A549 (cell line): ENCODE results near the gene U2AF1L4. TPM values are rescaled to one million over a fixed set of nuclear protein-coding genes. Genes with fewer than 3 reads are reported as not detected.

Source experiments
- ATAC-seq, 2 experiments: fragments of 200-7000 bp in 1 of 2; fragments of >200 bp in 1 of 2; cut with Nextera tagmentation in 1 of 2; cut with Tn5 transposase in 1 of 2; 3 replicates each; pipeline versions ENCODE4 v1.8.0 to v1.9.1; 2018 to 2020; ENCODE audit warnings: mild to moderate bottlenecking in 1 of 2, moderate library complexity in 1 of 2
- CTCF ChIA-PET: fragments of 300-600 bp; sonication (Branson Sonifier 250); formaldehyde crosslinking; extraction: SDS; loops from one replicate; lab custom pipeline; 2021; ENCODE audit warnings: antibody characterized with exemption, inconsistent platforms; lab: Yijun Ruan, JAX
- POLR2A ChIA-PET: fragments of 350-600 bp; formaldehyde crosslinking; extraction: SDS; loops from one replicate; lab custom pipeline; 2021; ENCODE audit warnings: antibody characterized with exemption, inconsistent platforms; lab: Yijun Ruan, JAX
- DNase-seq, 2 experiments: peaks; one replicate each; pipeline versions ENCODE4 v3.0.0 to v3.0.0-alpha.2; 2011 to 2016; ENCODE audit warnings: low read depth in 1 of 2, low spot score in 1 of 2
- FAIRE-seq: peaks from 2 replicates; lab custom pipeline; 2011; peaks lifted over from hg19 to GRCh38; lab: Jason Lieb, UNC
- H3K27ac ChIP-seq, 2 experiments: fragments of >200 bp; sonication (Bioruptor Twin); formaldehyde crosslinking; 3 replicates each; pipeline ENCODE4 v1.5.1; 2016 to 2017
- H3K4me1 ChIP-seq: fragments of >200 bp; sonication (Bioruptor Twin); formaldehyde crosslinking; 3 replicates; pipeline ENCODE4 v1.6.1; 2016
- H3K4me2 ChIP-seq: fragments of >200 bp; sonication (Bioruptor Twin); formaldehyde crosslinking; 3 replicates; pipeline ENCODE4 v1.6.1; 2016
- H3K4me3 ChIP-seq: fragments of >200 bp; sonication (Bioruptor Twin); formaldehyde crosslinking; 3 replicates; pipeline ENCODE4 v1.5.1; 2016
- H3K9me3 ChIP-seq: fragments of >200 bp; sonication (Bioruptor Twin); formaldehyde crosslinking; 3 replicates; pipeline ENCODE4 v1.6.1; 2016
- CBX2 ChIP-seq: fragments of 200-600 bp; sonication (generic); IDR thresholded peaks from 2 replicates; pipeline ENCODE4 v1.6.1; 2016; ENCODE audit warnings: low read depth, mild to moderate bottlenecking, borderline replicate concordance
- CHD2 ChIP-seq: fragments of 150-350 bp; IDR thresholded peaks from 2 replicates; pipeline ENCODE4 v1.6.1; 2014; ENCODE audit warnings: low read length; ENCODE audit not compliant: partially characterized antibody
- EP300 ChIP-seq, 2 experiments: fragments of >200 bp; sonication (Bioruptor Twin); formaldehyde crosslinking; IDR thresholded peaks; 2 replicates in 1 of 2; 3 replicates in 1 of 2; pipeline ENCODE4 v1.6.1; 2016 to 2017
- FOXS1 ChIP-seq: fragments of 250-450 bp; sonication (Bioruptor Pico); IDR thresholded peaks from 2 replicates; pipeline ENCODE4 v1.5.0; 2020; ENCODE audit warnings: mild to moderate bottlenecking, moderate library complexity
- HEYL ChIP-seq: fragments of 250-450 bp; sonication (Bioruptor Pico); IDR thresholded peaks from 2 replicates; pipeline ENCODE4 v1.8.0; 2021; ENCODE audit warnings: mild to moderate bottlenecking, moderate library complexity
- HOXB13 ChIP-seq: fragments of 250-450 bp; sonication (Bioruptor Pico); IDR thresholded peaks from 2 replicates; pipeline ENCODE4 v1.5.0; 2020; ENCODE audit warnings: low read depth, mild to moderate bottlenecking, moderate library complexity
- JUNB ChIP-seq: fragments of >200 bp; sonication (Bioruptor Twin); formaldehyde crosslinking; IDR thresholded peaks from 2 replicates; pipeline ENCODE4 v1.6.1; 2016
- KDM1A ChIP-seq: fragments of 200-600 bp; sonication (generic); IDR thresholded peaks from 2 replicates; pipeline ENCODE4 v1.6.1; 2016; ENCODE audit warnings: low read depth, mild to moderate bottlenecking
- KDM5A ChIP-seq: fragments of 200-600 bp; sonication (generic); IDR thresholded peaks from 2 replicates; pipeline ENCODE4 v1.6.1; 2016; ENCODE audit warnings: antibody characterized with exemption, mild to moderate bottlenecking
- MAZ ChIP-seq: fragments of 150-350 bp; IDR thresholded peaks from 2 replicates; pipeline ENCODE4 v1.6.1; 2014; ENCODE audit warnings: antibody characterized with exemption, low read depth, low read length, borderline replicate concordance
- PHF8 ChIP-seq: fragments of 200-600 bp; sonication (generic); IDR thresholded peaks from 2 replicates; pipeline ENCODE4 v1.6.1; 2016; ENCODE audit warnings: low read depth, mild to moderate bottlenecking, antibody characterized with exemption, moderate library complexity, borderline replicate concordance
- POLR2AphosphoS2 ChIP-seq: conservative IDR thresholded peaks from 2 replicates; pipeline ENCODE4 v1.6.1; 2012; ENCODE audit warnings: low read length, improper control_type of control experiment, inconsistent platforms
- RCOR1 ChIP-seq: fragments of 150-350 bp; IDR thresholded peaks from 2 replicates; pipeline ENCODE4 v1.6.1; 2014; ENCODE audit warnings: antibody characterized with exemption, low read length, low read depth
- RNF2 ChIP-seq: fragments of 200-600 bp; sonication (generic); IDR thresholded peaks from 2 replicates; pipeline ENCODE4 v1.6.1; 2016; ENCODE audit warnings: low read depth, mild to moderate bottlenecking, antibody characterized with exemption, moderate library complexity, borderline replicate concordance
- SMC3 ChIP-seq: fragments of >200 bp; sonication (Bioruptor Twin); formaldehyde crosslinking; IDR thresholded peaks from 3 replicates; pipeline ENCODE4 v1.6.1; 2018; ENCODE audit warnings: inconsistent platforms
- ZFP36 ChIP-seq: fragments of 450-650 bp; IDR thresholded peaks from 2 replicates; pipeline ENCODE4 v1.6.1; 2014; ENCODE audit warnings: borderline replicate concordance; ENCODE audit not compliant: partially characterized antibody
- ZNF302 ChIP-seq: fragments of 250-450 bp; sonication (Bioruptor Pico); IDR thresholded peaks from 2 replicates; pipeline ENCODE4 v1.9.0; 2021; ENCODE audit warnings: inconsistent platforms, mild to moderate bottlenecking, moderate library complexity
- WGBS: methylation state at CpG from one replicate; pipeline ENCODE4 v1.1.6; 2017; ENCODE audit errors: missing lambda C conversion rate; 5-methylcytosine and 5-hydroxymethylcytosine counted together
- polyA plus RNA-seq, 4 experiments: library from polyadenylated mRNA; depleted of rRNA in 3 of 4; stranded (reverse); fragments of >200 nt; fragmentation: RNase III in 1 of 4; extraction: RNeasy Plus Mini Kit Qiagen cat#74134 plus additional on column Dnase treatment in 1 of 4; gene quantifications; 2 replicates in 3 of 4; 3 replicates in 1 of 4; pipeline ENCODE4 v1.2.3, GENCODE V29; 2011 to 2017
- TF ChIP-seq, protein P1 (sequence below): IDR thresholded peaks from 2 replicates; pipeline ENCODE4 v1.6.1; 2012; ENCODE audit warnings: low read depth, borderline replicate concordance
- TF ChIP-seq, protein P2 (sequence below): fragments of >200 bp; sonication (Bioruptor Twin); formaldehyde crosslinking; IDR thresholded peaks from 2 replicates; pipeline ENCODE4 v1.6.1; 2016
- TF ChIP-seq, protein P3 (sequence below): fragments of >200 bp; sonication (Bioruptor Twin); formaldehyde crosslinking; IDR thresholded peaks from 3 replicates; pipeline ENCODE4 v1.5.1; 2016
- TF ChIP-seq, protein P4 (sequence below): IDR thresholded peaks from 2 replicates; pipeline ENCODE4 v1.6.1; 2012
- TF ChIP-seq, protein P5 (sequence below): fragments of 150-350 bp; IDR thresholded peaks from 2 replicates; pipeline ENCODE4 v1.6.1; 2014; ENCODE audit warnings: low read depth, mild to moderate bottlenecking, low read length

U2AF1L4 gene
- polyA plus RNA-seq, 2 of the 4 experiments (the other 2 are of a cell fraction) = 41.1 to 42.8 TPM

DNA sequence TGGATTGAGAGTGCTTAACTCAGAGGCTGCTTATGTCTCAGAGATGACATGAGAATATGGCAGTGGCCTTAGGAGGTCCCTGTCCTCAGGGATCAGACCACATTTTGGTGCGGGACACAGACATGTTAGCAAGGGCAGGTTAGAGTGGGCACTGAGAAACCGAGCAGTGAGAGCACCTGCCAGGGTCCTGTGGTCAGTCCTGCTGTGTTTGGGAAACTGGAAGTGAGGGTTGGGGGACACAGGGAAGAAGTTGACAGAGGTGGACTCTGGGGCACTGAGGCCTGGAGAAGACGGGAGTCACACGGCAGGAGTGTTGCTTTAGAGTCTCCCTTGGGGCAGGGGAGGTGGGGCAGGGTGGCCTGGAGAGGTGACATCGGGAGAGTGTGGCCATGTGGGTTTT lies 10.3 kb downstream of the U2AF1L4 start:
- ATAC-seq (no peak), FAIRE-seq (peak; percentile 65), DNase-seq (no peak)
- 97% methylated on average over 5 of the region's 5 CpGs for WGBS
- H3K4me2 ChIP-seq = no peak overlapping the region
- H3K9me3 ChIP-seq = no peaks in the 10 kb centered on the region
- peaks cover 4% of the 10 kb centered on the region for H3K4me1 ChIP-seq
- CTCF ChIA-PET = interaction anchor here (0.8 to 2.4 kb wide), 6 partner anchors 9 to 196 kb away, joined by 3 to 11 read pairs (median 4); no protein-coding TSS in a partner anchor
- POLR2A ChIA-PET = interaction anchor here (1.6 kb wide), 1 partner anchor 9 kb away, joined by 4 read pairs; no protein-coding TSS in a partner anchor
- H3K27ac ChIP-seq = no peak overlapping the region
- no peak overlapping the region for H3K4me3 ChIP-seq
- TF ChIP-seq SMC3 (no peak), HEYL (CRISPR knock-in tag) (no peak), ZFP36 (no peak), KDM1A (no peak), MAZ (no peak), JUNB (no peak), KDM5A (no peak), ZNF302 (no peak), EP300 (IDR thresholded peaks at IDR 0.05) (no peak), RNF2 (no peak), CHD2 (no peak), HOXB13 (no peak), POLR2AphosphoS2 (no peak), FOXS1 (CRISPR knock-in tag) (no peak), RCOR1 (no peak), CBX2 (no peak)
- TF ChIP-seq, protein P1, sequence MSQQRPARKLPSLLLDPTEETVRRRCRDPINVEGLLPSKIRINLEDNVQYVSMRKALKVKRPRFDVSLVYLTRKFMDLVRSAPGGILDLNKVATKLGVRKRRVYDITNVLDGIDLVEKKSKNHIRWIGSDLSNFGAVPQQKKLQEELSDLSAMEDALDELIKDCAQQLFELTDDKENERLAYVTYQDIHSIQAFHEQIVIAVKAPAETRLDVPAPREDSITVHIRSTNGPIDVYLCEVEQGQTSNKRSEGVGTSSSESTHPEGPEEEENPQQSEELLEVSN = no peak
- TF ChIP-seq, protein P2, sequence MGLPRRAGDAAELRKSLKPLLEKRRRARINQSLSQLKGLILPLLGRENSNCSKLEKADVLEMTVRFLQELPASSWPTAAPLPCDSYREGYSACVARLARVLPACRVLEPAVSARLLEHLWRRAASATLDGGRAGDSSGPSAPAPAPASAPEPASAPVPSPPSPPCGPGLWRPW = no peak
- TF ChIP-seq, protein P3, sequence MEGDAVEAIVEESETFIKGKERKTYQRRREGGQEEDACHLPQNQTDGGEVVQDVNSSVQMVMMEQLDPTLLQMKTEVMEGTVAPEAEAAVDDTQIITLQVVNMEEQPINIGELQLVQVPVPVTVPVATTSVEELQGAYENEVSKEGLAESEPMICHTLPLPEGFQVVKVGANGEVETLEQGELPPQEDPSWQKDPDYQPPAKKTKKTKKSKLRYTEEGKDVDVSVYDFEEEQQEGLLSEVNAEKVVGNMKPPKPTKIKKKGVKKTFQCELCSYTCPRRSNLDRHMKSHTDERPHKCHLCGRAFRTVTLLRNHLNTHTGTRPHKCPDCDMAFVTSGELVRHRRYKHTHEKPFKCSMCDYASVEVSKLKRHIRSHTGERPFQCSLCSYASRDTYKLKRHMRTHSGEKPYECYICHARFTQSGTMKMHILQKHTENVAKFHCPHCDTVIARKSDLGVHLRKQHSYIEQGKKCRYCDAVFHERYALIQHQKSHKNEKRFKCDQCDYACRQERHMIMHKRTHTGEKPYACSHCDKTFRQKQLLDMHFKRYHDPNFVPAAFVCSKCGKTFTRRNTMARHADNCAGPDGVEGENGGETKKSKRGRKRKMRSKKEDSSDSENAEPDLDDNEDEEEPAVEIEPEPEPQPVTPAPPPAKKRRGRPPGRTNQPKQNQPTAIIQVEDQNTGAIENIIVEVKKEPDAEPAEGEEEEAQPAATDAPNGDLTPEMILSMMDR = no peak
- TF ChIP-seq, all 56 proteins: peak for 0

DNA sequence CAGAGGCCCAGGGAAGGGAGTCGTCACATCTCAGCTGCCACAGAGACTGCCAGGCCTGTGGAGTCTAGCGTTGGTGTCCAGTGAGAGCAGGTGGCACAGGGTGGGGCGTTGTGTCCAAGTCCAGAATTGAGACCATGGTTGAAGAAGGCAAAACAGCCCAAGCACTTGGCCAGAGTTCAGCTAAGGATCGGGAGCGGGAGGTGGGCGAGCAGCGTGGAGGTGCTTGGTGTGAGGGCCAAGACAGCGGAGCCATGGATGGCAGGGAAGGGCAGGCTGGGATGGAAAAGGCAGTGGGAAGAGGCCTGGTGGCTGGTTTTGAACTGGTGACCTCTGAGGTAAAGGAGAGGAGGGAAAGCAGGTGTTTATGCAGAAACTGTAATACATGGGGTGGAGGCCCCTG lies 10.9 kb downstream of the U2AF1L4 start:
- FAIRE-seq = no peak
- 93% methylated on average over 8 of the region's 8 CpGs for WGBS
- ATAC-seq = no peak

More for the DNA sequence above, 10.9 kb downstream of the U2AF1L4 start:
- CTCF ChIA-PET = interaction anchor here (0.6 to 2.4 kb wide), 7 partner anchors 9 to 197 kb away, joined by 3 to 11 read pairs (median 3); no protein-coding TSS in a partner anchor
- H3K4me1 ChIP-seq = no peaks in the 10 kb centered on the region
- H3K9me3 ChIP-seq = no peaks in the 10 kb centered on the region
- TF ChIP-seq, protein P4, sequence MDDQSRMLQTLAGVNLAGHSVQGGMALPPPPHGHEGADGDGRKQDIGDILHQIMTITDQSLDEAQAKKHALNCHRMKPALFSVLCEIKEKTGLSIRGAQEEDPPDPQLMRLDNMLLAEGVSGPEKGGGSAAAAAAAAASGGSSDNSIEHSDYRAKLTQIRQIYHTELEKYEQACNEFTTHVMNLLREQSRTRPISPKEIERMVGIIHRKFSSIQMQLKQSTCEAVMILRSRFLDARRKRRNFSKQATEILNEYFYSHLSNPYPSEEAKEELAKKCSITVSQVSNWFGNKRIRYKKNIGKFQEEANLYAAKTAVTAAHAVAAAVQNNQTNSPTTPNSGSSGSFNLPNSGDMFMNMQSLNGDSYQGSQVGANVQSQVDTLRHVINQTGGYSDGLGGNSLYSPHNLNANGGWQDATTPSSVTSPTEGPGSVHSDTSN = no peak
- TF ChIP-seq, protein P5, sequence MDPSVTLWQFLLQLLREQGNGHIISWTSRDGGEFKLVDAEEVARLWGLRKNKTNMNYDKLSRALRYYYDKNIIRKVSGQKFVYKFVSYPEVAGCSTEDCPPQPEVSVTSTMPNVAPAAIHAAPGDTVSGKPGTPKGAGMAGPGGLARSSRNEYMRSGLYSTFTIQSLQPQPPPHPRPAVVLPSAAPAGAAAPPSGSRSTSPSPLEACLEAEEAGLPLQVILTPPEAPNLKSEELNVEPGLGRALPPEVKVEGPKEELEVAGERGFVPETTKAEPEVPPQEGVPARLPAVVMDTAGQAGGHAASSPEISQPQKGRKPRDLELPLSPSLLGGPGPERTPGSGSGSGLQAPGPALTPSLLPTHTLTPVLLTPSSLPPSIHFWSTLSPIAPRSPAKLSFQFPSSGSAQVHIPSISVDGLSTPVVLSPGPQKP = no peak
- TF ChIP-seq RCOR1 (no peak), PHF8 (no peak)
- TF ChIP-seq, all 56 proteins: peak for 0
- POLR2A ChIA-PET = interaction anchor here (1.6 kb wide), 1 partner anchor 10 kb away, joined by 4 read pairs; no protein-coding TSS in a partner anchor
- no peak for DNase-seq
- Histone ChIP-seq H3K4me3 (no peak overlapping the region), H3K27ac (no peak overlapping the region), H3K4me2 (no peak overlapping the region)
